SK-N-SH treated with all-trans-retinoic acid at 6 μM for 48 hours (cell line): ENCODE measurements around the gene TMEM250.

Experiments
- ZFP3 ChIP-seq: fragments of 250-450 bp; sonication (Bioruptor Pico); IDR thresholded peaks from 2 replicates; pipeline ENCODE4 v1.5.0; 2020; ENCODE audit warnings: mild to moderate bottlenecking, moderate library complexity
- ZNF565 ChIP-seq: fragments of 450-650 bp; formaldehyde crosslinking; conservative IDR thresholded peaks from 2 replicates; pipeline ENCODE4 v1.5.0; 2020; ENCODE audit warnings: low read depth, mild to moderate bottlenecking, moderate library complexity
- TF ChIP-seq, protein P1 (sequence below): fragments of 250-450 bp; sonication (Bioruptor Pico); IDR thresholded peaks from 2 replicates; pipeline ENCODE4 v1.8.0; 2020; ENCODE audit warnings: mild to moderate bottlenecking, moderate library complexity, borderline replicate concordance

DNA sequence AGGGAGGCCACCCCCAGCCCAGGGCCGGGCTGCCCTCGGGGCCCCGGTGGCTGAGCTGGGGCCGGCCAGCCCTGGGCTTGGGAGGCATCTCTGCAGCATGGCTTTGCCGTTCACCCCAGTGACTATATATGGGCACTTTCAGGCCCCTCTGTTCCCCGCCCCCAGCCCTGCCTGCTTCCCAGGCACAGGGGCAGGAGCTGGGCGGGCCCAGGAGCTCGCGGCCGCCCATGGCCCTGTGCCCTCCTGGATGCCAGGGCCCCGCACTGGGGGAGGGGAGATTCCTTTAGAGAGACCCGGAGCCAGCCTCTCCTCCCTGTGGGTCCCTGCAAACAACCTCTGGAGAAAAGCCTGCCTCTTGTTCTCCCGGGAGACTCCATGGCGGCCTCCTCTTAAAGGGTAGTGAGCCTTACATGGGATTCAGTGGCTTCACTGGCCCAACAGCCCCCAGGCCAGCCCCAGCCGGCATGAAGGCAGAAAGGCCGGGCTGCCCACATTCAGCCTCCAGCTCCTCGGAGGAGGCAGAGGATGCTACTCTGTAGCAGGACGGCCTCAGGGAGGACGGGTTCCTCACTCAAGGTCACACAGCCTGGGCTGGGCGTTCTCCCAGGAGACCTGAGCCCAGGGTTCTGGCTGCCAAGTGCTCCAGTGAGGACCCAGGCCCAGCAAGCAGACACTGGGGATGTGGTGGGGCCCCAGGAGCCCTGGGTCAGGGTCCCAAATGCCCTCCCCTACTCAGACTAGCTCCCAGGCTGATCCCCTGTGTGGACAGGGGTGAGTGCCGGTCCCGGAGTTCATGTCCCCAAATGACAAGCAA is 27.7 kb downstream of the TMEM250 start:
- no peak for TF ChIP-seq ZNF565
- TF ChIP-seq, protein P1, sequence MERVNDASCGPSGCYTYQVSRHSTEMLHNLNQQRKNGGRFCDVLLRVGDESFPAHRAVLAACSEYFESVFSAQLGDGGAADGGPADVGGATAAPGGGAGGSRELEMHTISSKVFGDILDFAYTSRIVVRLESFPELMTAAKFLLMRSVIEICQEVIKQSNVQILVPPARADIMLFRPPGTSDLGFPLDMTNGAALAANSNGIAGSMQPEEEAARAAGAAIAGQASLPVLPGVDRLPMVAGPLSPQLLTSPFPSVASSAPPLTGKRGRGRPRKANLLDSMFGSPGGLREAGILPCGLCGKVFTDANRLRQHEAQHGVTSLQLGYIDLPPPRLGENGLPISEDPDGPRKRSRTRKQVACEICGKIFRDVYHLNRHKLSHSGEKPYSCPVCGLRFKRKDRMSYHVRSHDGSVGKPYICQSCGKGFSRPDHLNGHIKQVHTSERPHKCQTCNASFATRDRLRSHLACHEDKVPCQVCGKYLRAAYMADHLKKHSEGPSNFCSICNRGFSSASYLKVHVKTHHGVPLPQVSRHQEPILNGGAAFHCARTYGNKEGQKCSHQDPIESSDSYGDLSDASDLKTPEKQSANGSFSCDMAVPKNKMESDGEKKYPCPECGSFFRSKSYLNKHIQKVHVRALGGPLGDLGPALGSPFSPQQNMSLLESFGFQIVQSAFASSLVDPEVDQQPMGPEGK = no peak
- TF ChIP-seq ZFP3 (CRISPR knock-in tag) = no peak
